Epithelial cell of proximal tubule (primary cell): Measurements from ENCODE around the gene TGFBR3L. TPM values are rescaled to one million over a fixed set of nuclear protein-coding genes. Genes with fewer than 3 reads are reported as not detected.

ENCODE experiments used
- DNase-seq: peaks from one replicate; pipeline ENCODE4 v3.0.0-alpha.2; 2011; ENCODE audit warnings: low read depth
- H3K4me3 ChIP-seq: 2 replicates; pipeline ENCODE4 v1.5.1; 2011; ENCODE audit warnings: low read depth, mild to moderate bottlenecking, low read length
- CTCF ChIP-seq: conservative IDR thresholded peaks from 2 replicates; pipeline ENCODE4 v1.5.1; 2012; ENCODE audit warnings: low read depth, mild to moderate bottlenecking, low read length
- total RNA-seq: library from RNA; depleted of rRNA; stranded (reverse); fragments of >200 nt; gene quantifications from 2 replicates; pipeline ENCODE4 v1.2.3, GENCODE V29; 2015

TGFBR3L gene
- total RNA-seq, 1 donor from 2014 or later: 16.8 TPM

- peak within 1 kb of the TSS; percentile 62 for H3K4me3 ChIP-seq
- no peak for TF ChIP-seq CTCF
- DNase-seq: no peak
These were observed 40.3 kb upstream of the TGFBR3L start, which contains the start of gene PRR36 for GRCh38 chr19:7874076-7874896. Gene PRR36 (minus strand): TSS chr19:7874390. CDS start chr19:7873689, 701 bp downstream.

- peak overlapping the region; percentile 62 for H3K4me3 ChIP-seq
- no peak for DNase-seq
- no peak for TF ChIP-seq CTCF
These were observed 39.7 kb upstream of the TGFBR3L start for GRCh38 chr19:7874897-7875273.

DNA sequence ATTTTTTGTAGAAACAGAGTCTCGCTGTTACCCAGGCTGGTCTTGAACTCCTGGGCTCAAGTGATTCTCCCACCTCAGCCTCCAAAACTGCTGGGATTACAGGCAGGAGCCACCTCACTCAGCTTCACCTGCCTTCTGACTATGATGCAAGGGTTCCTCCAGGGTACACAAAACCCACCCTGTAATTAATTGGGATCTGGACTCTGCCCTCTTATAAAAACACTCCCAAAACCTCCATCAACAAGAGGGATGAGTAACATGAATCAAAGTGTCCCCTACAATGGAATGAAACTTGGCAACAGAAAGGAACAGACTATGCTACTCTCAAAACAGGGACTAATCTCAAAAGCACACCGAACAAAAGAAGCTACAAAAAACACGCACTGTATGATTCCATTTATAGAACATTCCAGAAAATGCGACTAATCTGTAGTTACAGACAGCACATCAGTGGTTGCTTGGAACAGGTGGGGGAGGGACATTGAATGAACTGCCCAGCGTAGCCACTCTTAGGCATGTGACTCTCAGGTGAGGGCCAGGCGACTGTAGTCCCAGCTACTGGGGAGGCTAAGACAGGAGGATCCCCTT lies 37.3 kb upstream of the TGFBR3L start:
- no peak overlapping the region for H3K4me3 ChIP-seq
- no peak for DNase-seq
- TF ChIP-seq CTCF: no peak

- TF ChIP-seq CTCF: no peak
- H3K4me3 ChIP-seq: no peak overlapping the region
- DNase-seq: no peak
These were observed 35.4 kb upstream of the TGFBR3L start for GRCh38 chr19:7879111-7879807.

GRCh38 chr19:7879836-7880235 lies 34.8 kb upstream of the TGFBR3L start:
- DNase-seq: no peak
- H3K4me3 ChIP-seq: no peak overlapping the region
- TF ChIP-seq CTCF: no peak

DNA sequence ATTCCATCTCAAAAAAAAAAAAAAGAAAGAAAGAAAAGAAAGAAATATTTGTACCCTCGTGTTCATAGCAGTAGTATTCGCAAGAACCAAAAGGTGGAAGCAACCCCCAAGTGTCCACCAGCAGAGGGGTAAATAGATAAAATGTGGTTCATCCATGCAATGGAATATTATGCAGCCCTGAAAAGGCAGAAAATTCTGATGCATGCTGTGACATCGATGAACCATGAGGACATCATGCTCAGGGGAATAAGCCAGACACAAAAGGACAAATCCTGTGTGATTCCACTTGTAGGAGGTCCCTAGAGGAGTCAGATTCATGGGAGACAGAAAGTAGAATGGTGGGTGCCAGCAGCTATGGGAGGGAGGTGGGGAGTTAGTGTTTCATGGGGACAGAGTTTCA lies 32.7 kb upstream of the TGFBR3L start:
- no peak for TF ChIP-seq CTCF
- no peak for DNase-seq
- H3K4me3 ChIP-seq: no peak overlapping the region
